HG02840 (cell line): ENCODE data around the gene LUC7L.
"Not testable (repeated sequence)": the region's sequence is repeated elsewhere in the genome, so short reads cannot be mapped to it uniquely, and the experiment has no call there.

ENCODE experiments used
- ATAC-seq: cut with Tn5 transposase; IDR thresholded peaks from one replicate; pipeline ENCODE4 v1.9.1; 2021; ENCODE audit warnings: mild to moderate bottlenecking, moderate library complexity, moderate number of reproducible peaks; ENCODE audit not compliant: unreplicated experiment, low FRiP score

The LUC7L gene

DNA sequence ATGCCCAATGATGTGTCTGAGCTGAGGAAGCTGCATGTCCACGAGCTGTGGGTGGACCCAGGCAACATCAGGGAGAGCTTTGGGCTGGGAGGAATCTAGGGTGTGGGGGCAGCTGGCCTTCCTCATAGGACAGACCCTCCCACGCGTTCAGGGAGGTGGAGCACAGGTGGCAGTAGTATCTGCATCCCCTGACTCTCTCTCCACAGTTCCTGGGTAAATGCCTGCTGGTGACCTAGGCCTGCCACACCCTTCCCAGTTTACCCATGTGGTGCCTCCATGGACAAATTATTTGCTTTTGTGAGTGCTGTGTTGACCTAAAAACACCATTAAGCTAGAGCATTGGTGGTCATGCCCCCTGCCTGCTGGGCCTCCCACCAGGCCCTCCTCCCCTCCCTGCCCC is 60.2 kb downstream of the LUC7L start:
- ATAC-seq = no peak

DNA sequence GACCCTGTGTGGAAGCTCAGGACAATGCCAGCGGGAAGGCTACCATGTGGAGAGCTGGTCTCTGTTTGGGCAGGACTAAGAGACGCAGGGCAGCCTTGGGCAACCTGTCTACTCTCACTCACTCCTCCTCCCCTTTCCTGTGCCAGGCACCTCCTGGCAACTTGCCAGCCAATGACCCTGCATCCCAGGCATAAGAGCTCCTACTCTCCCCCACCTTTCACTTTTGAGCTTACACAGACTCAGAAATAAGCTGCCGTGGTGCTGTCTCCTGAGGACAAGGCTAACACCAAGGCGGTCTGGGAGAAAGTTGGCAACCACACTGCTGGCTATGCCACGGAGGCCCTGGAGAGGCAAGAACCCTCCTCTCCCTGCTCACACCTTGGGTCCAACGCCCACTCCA is 60.8 kb downstream of the LUC7L start:
- ATAC-seq = no peak

DNA sequence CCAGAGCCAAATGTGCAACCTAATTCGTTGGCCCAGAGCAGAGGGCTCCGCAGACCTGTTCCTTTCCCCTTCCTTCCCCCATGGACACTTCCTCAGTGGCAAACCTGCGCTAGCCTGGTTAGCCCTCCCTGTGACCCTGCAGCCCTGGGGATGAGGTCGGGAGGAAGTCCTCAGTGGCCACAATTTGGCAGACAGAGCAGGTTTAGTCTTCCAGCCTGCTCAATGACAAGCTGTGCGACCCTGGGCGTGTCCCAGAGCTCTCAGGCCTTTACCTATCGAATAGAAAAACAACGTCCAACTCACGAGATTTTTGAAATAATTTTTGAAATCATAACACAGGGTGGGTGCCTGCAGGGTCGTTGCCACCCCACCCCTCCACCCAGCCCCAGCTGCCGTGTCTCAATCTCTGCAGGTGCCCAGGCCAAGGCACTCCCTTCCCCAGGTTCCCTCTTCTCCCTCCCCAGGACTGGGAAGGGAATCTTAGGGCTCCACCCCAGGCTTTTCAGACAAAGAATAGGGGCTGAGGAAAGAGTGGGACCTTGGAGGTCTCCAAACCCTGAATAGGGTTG is 62.0 kb downstream of the LUC7L start:
- ATAC-seq = no peak

DNA sequence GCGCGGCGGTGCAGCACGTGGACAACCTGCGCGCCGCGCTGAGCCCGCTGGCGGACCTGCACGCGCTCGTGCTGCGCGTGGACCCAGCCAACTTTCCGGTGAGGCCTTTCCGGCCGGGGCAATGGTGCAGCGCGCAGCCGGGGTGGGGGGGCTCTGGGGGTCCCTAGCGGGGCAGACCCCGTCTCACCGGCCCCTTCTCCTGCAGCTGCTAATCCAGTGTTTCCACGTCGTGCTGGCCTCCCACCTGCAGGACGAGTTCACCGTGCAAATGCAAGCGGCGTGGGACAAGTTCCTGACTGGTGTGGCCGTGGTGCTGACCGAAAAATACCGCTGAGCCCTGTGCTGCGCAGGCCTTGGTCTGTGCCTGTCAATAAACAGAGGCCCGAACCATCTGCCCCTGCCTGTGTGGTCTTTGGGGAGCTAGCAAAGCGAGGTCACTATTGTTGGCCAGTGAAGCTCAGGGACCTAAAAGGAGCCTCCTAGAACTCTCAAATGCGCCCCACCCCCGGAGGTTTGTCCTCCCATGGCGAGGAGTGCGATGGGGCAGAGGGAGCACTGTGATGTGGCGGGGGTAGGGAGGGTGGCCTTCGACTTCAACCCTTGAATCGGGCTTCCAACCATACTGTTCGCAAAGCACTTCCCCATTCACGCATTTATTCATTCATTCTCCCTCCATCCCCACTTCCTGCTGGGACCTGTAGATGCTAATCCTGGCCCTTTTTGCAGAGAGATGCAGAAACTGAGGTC is 62.7 kb downstream of the LUC7L start:
- ATAC-seq = no peak

DNA sequence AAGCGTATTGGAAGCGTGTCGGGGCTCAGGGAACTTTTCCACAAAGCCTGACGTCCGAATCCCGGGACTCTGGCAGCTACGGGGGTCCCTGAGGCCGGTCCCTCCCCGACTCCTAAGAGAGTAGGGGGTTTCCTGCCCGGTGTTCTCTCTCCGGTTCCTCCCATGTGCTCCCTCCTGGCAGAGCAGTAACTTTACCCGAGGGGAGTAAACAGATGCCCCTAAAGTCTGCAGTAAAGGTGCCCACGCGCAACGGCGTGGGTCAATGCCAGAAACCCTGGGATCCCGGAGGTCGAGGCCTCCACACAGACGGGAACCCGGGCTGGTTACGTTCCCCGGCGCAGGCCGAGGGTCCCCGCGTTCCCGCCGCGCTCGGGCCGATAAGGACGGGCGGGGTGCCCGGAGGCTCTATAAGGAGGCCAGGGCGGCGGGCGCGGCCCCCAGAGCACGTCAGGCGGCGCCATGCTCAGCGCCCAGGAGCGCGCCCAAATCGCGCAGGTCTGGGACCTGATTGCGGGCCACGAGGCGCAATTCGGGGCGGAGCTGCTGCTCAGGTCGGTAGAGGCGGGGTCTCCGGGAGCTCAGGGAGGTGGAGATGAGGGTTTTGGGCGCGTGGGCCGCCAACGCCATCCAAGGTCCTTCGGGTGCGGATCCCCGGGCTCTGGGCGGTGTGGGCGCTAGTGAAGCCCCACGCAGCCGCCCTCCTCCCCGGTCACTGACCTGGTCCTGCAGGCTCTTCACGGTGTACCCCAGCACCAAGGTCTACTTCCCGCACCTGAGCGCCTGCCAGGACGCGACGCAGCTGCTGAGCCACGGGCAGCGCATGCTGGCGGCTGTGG is 63.5 kb downstream of the LUC7L start, which contains the start of gene HBM:
Gene HBM (plus strand): TSS at position 440 of the 836 bp plus-strand sequence. CDS start 20 bp downstream, at position 460.
- ATAC-seq = no peak

DNA sequence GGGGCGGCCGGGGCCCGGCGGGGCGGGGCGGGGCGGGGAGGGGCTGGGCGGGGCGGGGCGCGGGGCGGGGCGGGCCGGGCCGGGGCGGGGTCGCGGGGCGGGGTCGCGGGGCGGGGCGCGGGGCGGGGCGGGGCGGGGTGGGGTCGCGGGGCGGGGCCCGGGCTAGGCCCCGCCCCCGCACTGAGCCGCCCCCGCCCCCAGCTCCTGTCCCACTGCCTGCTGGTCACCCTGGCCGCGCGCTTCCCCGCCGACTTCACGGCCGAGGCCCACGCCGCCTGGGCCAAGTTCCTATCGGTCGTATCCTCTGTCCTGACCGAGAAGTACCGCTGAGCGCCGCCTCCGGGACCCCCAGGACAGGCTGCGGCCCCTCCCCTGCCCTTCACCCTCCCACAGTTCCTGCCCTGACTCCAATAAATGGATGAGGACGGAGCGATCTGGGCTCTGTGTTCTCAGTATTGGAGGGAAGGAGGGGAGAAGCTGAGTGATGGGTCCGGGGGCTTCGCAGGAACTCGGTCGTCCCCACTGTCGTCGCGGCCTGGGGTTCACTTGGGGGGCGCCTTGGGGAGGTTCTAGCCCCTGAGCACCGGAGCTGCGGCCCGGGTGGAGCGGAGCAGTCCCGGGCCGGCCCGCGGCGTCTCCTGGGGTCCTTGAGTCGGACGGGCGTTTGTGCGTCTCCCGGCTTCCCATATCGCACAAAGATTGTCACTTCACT is 64.3 kb downstream of the LUC7L start:
- ATAC-seq = no peak

DNA sequence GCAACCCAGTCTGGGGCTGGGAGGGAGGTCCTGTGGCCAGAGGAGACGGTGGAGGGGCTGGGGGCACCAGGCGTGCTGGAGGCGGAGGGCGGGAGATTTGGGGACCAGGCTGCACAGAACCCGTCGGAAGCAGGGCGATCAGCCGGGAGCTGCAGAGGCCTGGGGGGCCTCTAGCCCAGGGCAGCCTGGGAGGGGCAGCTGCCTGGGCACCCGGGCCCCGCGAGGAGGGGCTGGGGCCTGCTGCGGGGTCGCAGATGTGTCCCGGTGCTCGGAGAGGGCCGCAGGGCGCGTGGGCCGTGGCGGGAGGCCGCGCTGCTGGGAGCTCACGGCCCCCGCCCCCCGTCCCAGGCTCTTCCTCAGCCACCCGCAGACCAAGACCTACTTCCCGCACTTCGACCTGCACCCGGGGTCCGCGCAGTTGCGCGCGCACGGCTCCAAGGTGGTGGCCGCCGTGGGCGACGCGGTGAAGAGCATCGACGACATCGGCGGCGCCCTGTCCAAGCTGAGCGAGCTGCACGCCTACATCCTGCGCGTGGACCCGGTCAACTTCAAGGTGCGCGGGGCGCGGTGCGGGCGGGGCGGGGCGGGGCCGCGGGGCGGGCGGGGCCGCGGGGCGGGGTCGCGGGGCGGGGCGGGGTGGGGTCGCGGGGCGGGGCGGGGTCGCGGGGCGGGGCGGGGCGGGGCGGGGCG is 65.0 kb downstream of the LUC7L start:
- not testable (repeated sequence) for ATAC-seq

DNA sequence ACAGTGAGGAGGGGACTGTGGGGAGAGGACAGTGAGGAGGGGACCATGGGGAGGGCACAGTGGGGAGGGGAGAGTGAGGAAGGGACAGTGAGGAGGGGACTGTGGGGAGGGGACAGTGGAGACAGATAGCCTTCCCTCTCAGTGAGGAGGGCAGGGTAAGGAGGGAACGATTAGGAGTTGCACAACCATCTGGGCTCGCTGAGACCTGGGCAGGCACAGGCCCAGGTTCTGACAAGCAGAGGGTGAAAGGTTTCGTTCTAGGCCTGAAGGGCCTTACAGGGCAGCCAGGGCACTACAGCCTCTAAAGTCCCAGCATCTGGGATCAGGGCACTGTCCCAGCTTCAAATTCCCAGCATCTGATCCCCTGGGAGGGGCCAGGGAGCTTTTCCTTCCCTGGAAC is 65.6 kb downstream of the LUC7L start:
- ATAC-seq = not testable (repeated sequence)

DNA sequence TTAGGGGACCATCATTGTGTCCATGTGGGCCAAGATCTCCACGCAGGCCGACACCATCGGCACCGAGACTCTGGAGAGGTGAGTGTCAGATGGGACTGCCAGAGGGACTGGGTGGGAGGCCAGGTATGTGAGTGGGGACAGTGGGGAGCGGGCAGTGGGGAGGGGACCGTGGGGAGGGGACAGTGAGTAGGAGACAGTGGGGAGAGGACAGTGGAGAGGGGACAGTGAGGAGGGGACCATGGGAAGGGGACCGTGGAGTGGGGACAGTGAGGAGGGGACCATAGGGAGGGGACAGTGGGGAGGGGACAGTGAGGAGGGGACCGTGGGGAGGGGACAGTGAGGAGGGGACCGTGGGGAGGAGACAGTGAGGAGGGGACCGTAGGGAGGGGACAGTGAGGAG is 66.1 kb downstream of the LUC7L start:
- ATAC-seq = not testable (repeated sequence)

DNA sequence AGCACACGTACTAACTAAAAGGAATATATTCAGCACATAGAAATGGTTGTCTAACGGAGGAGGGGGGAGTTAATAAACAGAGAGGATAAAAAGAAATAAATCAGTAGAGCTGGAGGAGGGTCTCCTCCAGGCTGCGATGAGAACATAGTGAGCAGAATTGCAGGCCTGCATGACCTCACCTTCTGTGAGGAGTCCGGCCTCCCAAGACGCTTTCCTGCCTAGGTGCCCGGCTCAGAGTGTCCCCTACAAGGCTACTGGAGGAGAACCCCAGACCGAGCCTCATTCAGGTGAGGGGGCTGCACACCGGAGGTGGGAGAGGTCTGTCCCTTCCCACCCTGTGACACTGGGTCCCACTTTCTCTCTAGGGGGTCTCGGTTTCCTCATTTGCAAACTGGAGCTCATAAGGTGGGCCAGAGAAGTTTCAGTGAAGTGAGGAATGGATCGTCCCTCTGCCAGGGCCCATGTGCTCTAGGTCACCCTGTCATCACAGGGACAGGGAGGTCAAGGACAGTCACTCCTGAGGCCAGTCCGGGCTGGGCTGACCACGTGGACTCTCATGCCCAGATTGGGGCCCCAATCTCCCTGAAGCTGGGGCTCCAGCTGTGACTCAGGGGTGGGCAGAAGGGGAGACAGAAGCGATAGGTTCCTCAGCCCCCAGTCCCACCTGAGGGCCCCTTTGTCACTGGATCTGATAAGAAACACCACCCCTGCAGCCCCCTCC is 66.8 kb downstream of the LUC7L start:
- ATAC-seq = no peak

DNA sequence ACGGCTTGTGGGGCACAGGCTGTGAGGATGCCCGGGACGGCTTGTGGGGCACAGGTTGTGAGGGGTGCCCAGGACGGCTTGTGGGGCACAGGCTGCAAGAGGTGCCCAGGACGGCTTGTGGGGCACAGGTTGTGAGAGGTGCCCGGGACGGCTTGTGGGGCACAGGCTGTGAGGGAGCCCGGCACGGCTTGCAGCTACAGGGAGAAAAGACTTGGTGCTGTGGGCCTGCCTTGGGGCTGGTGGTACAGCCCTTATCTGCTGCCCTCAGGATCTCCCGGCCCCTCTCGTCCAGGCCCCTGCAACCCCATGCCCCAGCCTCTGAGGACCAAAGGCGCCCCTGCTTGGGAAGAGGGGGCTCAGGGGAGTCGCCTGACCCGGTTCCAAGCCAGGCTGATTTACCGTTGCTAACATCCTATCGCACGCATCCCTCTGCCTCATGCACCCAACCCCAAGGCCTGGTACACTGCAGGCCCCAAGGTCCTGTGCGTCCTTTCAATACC is 68.5 kb downstream of the LUC7L start:
- ATAC-seq = no peak

DNA sequence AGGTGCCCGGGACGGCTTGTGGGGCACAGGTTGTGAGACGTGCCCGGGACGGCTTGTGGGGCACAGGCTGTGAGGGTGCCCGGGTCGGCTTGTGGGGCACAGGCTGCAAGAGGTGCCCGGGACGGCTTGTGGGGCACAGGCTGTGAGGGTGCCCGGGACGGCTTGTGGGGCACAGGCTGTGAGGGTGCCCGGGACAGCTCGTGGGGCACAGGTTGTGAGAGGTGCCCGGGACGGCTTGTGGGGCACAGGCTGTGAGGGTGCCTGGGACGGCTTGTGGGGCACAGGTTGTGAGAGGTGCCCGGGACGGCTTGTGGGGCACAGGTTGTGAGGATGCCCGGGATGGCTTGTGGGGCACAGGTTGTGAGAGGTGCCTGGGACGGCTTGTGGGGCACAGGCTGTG is 69.0 kb downstream of the LUC7L start:
- not testable (repeated sequence) for ATAC-seq

DNA sequence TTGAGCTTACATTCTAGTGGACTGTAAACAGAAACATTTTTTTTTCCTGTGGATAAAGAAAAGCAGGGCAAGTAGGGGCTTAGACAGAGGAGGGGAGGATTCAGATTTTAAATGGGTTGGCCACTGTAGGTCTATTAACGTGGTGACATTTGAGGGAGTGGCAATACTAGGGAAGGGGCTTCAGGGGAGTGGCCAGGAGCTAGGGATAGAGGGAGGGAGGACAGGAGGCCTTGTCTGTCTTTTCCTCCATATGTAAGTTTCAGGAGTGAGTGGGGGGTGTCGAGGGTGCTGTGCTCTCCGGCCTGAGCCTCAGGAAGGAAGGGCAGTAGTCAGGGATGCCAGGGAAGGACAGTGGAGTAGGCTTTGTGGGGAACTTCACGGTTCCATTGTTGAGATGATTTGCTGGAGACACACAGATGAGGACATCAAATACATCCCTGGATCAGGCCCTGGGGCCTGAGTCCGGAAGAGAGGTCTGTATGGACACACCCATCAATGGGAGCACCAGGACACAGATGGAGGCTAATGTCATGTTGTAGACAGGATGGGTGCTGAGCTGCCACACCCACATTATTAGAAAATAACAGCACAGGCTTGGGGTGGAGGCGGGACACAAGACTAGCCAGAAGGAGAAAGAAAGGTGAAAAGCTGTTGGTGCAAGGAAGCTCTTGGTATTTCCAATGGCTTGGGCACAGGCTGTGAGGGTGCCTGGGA is 70.0 kb downstream of the LUC7L start:
- no peak for ATAC-seq

DNA sequence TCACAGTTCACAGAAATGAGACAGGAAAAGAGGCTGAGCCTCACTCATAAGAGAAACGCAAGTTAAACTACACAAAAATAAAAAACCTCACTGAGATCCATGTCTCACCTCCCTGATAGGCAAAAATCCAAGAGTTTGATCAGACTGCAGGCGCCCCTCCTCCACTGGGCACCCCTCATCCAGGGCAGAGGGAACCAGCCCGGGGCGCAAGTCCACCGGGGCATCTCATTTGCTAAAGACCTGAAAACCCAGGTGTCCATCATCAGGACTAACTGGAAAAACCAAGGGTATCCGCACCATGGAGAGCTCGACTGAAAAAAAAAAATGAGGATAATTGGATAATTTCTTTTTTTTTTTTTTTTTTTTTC is 74.2 kb downstream of the LUC7L start:
- no peak for ATAC-seq

DNA sequence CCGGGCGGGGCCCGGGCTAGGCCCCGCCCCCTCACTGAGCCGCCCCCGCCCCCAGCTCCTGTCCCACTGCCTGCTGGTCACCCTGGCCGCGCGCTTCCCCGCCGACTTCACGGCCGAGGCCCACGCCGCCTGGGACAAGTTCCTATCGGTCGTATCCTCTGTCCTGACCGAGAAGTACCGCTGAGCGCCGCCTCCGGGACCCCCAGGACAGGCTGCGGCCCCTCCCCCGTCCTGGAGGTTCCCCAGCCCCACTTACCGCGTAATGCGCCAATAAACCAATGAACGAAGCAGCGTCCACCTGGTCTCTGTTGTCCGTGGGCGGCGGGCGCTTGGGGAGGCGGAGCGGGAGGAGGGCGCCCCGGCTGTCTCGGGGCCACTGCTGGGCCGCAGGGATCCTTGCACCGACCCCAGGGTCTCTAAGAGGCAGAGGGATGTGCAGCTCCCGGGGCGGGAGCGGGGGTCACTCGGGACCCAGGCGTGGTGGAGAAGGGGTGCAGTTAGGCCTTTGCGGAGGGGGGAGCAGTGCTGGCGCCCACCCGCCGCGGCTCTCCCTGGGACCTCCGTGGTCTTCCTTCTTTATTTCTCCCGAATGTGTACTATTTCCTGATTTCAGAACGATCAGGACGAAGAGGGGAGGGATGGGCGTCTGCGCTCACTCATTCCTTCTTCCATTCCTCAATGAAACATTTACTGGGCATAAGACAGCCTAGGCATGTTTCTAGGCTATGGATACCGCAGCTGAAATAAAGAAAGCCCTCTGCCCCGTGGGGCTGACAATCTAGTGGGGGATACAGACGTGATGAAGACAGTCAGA is 74.8 kb downstream of the LUC7L start:
- no peak for ATAC-seq

DNA sequence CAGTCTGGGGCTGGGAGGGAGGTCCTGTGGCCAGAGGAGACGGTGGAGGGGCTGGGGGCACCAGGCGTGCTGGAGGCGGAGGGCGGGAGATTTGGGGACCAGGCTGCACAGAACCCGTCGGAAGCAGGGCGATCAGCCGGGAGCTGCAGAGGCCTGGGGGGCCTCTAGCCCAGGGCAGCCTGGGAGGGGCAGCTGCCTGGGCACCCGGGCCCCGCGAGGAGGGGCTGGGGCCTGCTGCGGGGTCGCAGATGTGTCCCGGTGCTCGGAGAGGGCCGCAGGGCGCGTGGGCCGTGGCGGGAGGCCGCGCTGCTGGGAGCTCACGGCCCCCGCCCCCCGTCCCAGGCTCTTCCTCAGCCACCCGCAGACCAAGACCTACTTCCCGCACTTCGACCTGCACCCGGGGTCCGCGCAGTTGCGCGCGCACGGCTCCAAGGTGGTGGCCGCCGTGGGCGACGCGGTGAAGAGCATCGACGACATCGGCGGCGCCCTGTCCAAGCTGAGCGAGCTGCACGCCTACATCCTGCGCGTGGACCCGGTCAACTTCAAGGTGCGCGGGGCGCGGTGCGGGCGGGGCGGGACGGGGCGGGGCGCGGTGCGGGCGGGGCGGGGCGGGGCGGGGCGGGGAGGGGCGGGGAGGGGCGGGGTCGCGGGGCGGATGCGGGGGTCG is 75.6 kb downstream of the LUC7L start:
- ATAC-seq = not testable (repeated sequence)

DNA sequence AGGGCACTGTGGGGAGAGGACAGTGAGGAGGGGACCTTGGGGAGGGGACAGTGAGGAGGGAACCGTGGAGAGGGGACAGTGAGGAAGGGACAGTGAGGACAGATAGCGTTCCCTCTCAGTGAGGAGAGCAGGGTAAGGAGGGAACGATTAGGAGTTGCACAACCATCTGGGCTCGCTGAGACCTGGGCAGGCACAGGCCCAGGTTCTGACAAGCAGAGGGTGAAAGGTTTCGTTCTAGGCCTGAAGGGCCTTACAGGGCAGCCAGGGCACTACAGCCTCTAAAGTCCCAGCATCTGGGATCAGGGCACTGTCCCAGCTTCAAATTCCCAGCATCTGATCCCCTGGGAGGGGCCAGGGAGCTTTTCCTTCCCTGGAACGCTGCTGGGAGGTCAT is 76.1 kb downstream of the LUC7L start:
- ATAC-seq = not testable (repeated sequence)
